HepG2 (cell line): Measurements from ENCODE around the gene WDFY1. TPM values are rescaled to one million over a fixed set of nuclear protein-coding genes. Genes with fewer than 3 reads are reported as not detected.
A peak's percentile ranks its signal among the peaks of the same experiment; 100 is the strongest.

ENCODE experiments used
- AKAP8 ChIP-seq: sonication (generic); formaldehyde crosslinking; IDR thresholded peaks from 2 replicates; pipeline ENCODE4 v1.5.1; 2020; ENCODE audit warnings: mild to moderate bottlenecking, missing genetic modification reagents
- CREB1 ChIP-seq, 2 experiments: fragments of 450-650 bp in 1 of 2; IDR thresholded peaks; 2 replicates each; pipeline ENCODE4 v1.6.1; 2016 to 2017; ENCODE audit warnings: control low read depth in 1 of 2, mild to moderate bottlenecking in 1 of 2, missing compliant biosample characterization in 1 of 2, missing genetic modification characterization in 1 of 2
- GATA4 ChIP-seq: sonication (generic); IDR thresholded peaks from 2 replicates; pipeline ENCODE4 v1.6.1; 2016; ENCODE audit warnings: antibody characterized with exemption, low read depth, borderline replicate concordance
- KAT8 ChIP-seq: IDR thresholded peaks from 2 replicates; pipeline ENCODE4 v1.6.1; 2016; ENCODE audit warnings: missing genetic modification reagents, missing compliant biosample characterization
- KLF15 ChIP-seq: sonication (generic); formaldehyde crosslinking; IDR thresholded peaks from 2 replicates; pipeline ENCODE4 v1.8.1; 2023; ENCODE audit warnings: borderline replicate concordance, mild to moderate bottlenecking, inconsistent platforms, missing genetic modification reagents, mixed read lengths
- PRPF4 ChIP-seq: fragments of 200-400 bp; formaldehyde crosslinking; IDR thresholded peaks from 2 replicates; pipeline ENCODE4 v1.6.1; 2016; ENCODE audit warnings: low read length, low read depth; ENCODE audit not compliant: poor library complexity, severe bottlenecking
- SMARCC2 ChIP-seq: fragments of 450-650 bp; IDR thresholded peaks from 2 replicates; pipeline ENCODE4 v1.6.1; 2017; ENCODE audit warnings: antibody characterized with exemption, mild to moderate bottlenecking
- STAG1 ChIP-seq: sonication (generic); formaldehyde crosslinking; IDR thresholded peaks from 2 replicates; pipeline ENCODE4 v1.4.0; 2020; ENCODE audit warnings: missing genetic modification reagents
- TBX2 ChIP-seq: sonication (generic); formaldehyde crosslinking; IDR thresholded peaks from 2 replicates; pipeline ENCODE4 v1.5.0; 2020; ENCODE audit warnings: missing genetic modification reagents, mild to moderate bottlenecking, borderline replicate concordance
- ZBTB7A ChIP-seq: sonication (generic); formaldehyde crosslinking; IDR thresholded peaks from 2 replicates; pipeline ENCODE4 v1.8.0; 2022; ENCODE audit warnings: mild to moderate bottlenecking, missing genetic modification reagents
- ZNF24 ChIP-seq: fragments of 450-650 bp; IDR thresholded peaks from 2 replicates; pipeline ENCODE4 v1.6.1; 2017; ENCODE audit warnings: antibody characterized with exemption, mild to moderate bottlenecking
- ZNF430 ChIP-seq: sonication (generic); formaldehyde crosslinking; IDR thresholded peaks from 2 replicates; pipeline ENCODE4 v1.9.0; 2021; ENCODE audit warnings: mild to moderate bottlenecking, missing genetic modification reagents
- ZNF644 ChIP-seq: IDR thresholded peaks from 2 replicates; pipeline ENCODE4 v1.6.1; 2016; ENCODE audit warnings: low read depth
- ZNF713 ChIP-seq: sonication (generic); formaldehyde crosslinking; IDR thresholded peaks from 2 replicates; pipeline ENCODE4 v1.4.0; 2020; ENCODE audit warnings: mild to moderate bottlenecking, missing genetic modification reagents
- ZSCAN9 ChIP-seq: IDR thresholded peaks from 2 replicates; pipeline ENCODE4 v1.6.1; 2016; ENCODE audit warnings: borderline replicate concordance
- polyA plus RNA-seq, 8 experiments: library from polyadenylated mRNA; depleted of rRNA in 3 of 8; stranded (reverse) in 7 of 8; unstranded in 1 of 8; fragments of >200 nt; fragmentation: Illumina TruSeq in 4 of 8; extraction: Trizol in 4 of 8; gene quantifications; 2 replicates each; pipeline versions ENCODE4 v1.2.1 to v1.2.3, GENCODE V29; 2011 to 2016; ENCODE audit warnings: low read depth in 4 of 8, missing spikeins in 1 of 8, mixed read lengths in 1 of 8; ENCODE audit not compliant: insufficient read depth in 1 of 8
- total RNA-seq, 5 experiments: library from RNA; depleted of rRNA; stranded (reverse); fragments of >200 nt; fragmentation: Illumina TruSeq; extraction: Trizol; gene quantifications; 2 replicates each; pipeline ENCODE4 v1.2.3, GENCODE V29; 2016; ENCODE audit warnings: low read depth in 1 of 5
- TF ChIP-seq, protein P1 (sequence below): sonication (generic); formaldehyde crosslinking; IDR thresholded peaks from 2 replicates; pipeline ENCODE4 v1.4.0; 2020; ENCODE audit warnings: missing genetic modification reagents, borderline replicate concordance
- TF ChIP-seq, protein P2 (sequence below), 2 experiments: fragments of 450-650 bp in 1 of 2; sonication (generic) in 1 of 2; formaldehyde crosslinking; IDR thresholded peaks; 2 replicates each; pipeline versions ENCODE4 v1.5.0 to v1.8.0; 2020 to 2022; ENCODE audit warnings: mild to moderate bottlenecking in 1 of 2, missing genetic modification reagents in 1 of 2
- TF ChIP-seq, protein P3 (sequence below): sonication (generic); formaldehyde crosslinking; IDR thresholded peaks from 2 replicates; pipeline ENCODE4 v1.4.0; 2020; ENCODE audit warnings: mild to moderate bottlenecking, missing genetic modification reagents, borderline replicate concordance
- TF ChIP-seq, protein P4 (sequence below): sonication (generic); formaldehyde crosslinking; IDR thresholded peaks from 2 replicates; pipeline ENCODE4 v1.4.0; 2020; ENCODE audit warnings: mild to moderate bottlenecking, missing genetic modification reagents, borderline replicate concordance

Gene WDFY1
- total and polyA plus RNA-seq, 2 of the 13 experiments (the other 11 are each of a cell fraction or from before 2014, with no cell fraction given), result 77.0 to 78.4 TPM

DNA sequence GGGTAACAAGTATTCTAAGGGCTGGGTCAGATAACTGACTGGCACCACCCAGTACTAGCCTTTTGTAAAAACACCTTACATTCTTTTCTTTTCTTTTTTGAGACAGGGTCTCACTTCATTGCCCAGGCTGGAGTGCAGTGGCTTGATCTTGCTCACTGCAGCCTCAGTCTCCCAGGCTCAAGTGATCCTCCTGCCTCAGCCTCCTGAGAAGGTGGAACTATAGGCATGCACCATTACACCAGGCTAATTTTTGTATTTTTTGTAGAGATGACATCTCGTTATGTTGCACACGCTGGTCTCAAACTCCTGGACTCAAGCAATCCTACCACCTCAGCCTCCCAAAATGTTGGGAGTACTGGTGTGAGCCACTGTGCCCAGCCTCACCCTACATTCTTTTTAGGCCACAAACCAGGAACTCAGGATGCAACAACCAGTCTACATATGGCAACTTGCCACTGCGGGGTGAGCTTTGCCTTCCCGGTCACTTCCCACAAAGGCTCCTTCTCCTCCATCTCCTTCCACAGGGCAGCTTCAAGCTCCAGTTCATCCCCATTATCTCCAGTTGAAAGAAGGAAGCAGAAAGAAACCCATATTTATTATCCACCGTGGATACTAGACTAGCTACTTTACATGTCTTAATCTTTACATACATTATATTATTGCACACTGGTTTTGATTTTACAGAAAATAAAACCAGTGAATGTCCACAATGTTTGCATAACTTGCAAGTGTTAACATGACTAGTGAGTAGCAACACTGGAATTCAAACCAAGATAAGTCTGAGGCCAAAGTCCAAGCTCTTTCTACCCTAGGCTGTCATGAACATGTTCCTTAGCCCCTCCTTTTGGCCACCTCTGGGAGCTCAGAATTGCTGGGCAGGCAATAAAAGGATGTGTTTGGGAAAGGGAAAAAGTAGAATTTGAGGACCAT, 84.1 kb downstream of the WDFY1 start (continued):
- TF ChIP-seq STAG1 (CRISPR knock-in tag) (peak; percentile 46), GATA4 (peak; percentile 75; the same call in 1 of the 2 replicates), CREB1 (IDR thresholded peaks at IDR 0.05) (no peak), CREB1 (CRISPR knock-in tag; IDR thresholded peaks at IDR 0.05) (peak; percentile 82), ZNF644 (CRISPR knock-in tag) (peak; percentile 78), KAT8 (CRISPR knock-in tag) (peak; percentile 72; the same call in 1 of the 2 replicates), SMARCC2 (peak; percentile 81; the same call in 1 of the 2 replicates), TBX2 (peak; percentile 38; the same call in 1 of the 2 replicates), KLF15 (CRISPR knock-in tag) (no peak), ZNF713 (CRISPR knock-in tag) (no peak), AKAP8 (CRISPR knock-in tag) (no peak), ZSCAN9 (CRISPR knock-in tag) (no peak), ZNF430 (peak; percentile 76; the same call in 1 of the 2 replicates), ZBTB7A (CRISPR knock-in tag) (no peak), ZNF24 (peak; percentile 6; the same call in 1 of the 2 replicates), PRPF4 (no peak)
- TF ChIP-seq, protein P1, sequence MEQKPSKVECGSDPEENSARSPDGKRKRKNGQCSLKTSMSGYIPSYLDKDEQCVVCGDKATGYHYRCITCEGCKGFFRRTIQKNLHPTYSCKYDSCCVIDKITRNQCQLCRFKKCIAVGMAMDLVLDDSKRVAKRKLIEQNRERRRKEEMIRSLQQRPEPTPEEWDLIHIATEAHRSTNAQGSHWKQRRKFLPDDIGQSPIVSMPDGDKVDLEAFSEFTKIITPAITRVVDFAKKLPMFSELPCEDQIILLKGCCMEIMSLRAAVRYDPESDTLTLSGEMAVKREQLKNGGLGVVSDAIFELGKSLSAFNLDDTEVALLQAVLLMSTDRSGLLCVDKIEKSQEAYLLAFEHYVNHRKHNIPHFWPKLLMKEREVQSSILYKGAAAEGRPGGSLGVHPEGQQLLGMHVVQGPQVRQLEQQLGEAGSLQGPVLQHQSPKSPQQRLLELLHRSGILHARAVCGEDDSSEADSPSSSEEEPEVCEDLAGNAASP (CRISPR knock-in tag), result peak; percentile 35; the same call in 1 of the 2 replicates
- TF ChIP-seq, protein P2, sequence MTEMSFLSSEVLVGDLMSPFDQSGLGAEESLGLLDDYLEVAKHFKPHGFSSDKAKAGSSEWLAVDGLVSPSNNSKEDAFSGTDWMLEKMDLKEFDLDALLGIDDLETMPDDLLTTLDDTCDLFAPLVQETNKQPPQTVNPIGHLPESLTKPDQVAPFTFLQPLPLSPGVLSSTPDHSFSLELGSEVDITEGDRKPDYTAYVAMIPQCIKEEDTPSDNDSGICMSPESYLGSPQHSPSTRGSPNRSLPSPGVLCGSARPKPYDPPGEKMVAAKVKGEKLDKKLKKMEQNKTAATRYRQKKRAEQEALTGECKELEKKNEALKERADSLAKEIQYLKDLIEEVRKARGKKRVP (CRISPR knock-in tag; IDR thresholded peaks at IDR 0.05), result peak in 1 of 2 experiments; percentile 51; a peak in 1 of 4 replicates
- TF ChIP-seq, protein P3, sequence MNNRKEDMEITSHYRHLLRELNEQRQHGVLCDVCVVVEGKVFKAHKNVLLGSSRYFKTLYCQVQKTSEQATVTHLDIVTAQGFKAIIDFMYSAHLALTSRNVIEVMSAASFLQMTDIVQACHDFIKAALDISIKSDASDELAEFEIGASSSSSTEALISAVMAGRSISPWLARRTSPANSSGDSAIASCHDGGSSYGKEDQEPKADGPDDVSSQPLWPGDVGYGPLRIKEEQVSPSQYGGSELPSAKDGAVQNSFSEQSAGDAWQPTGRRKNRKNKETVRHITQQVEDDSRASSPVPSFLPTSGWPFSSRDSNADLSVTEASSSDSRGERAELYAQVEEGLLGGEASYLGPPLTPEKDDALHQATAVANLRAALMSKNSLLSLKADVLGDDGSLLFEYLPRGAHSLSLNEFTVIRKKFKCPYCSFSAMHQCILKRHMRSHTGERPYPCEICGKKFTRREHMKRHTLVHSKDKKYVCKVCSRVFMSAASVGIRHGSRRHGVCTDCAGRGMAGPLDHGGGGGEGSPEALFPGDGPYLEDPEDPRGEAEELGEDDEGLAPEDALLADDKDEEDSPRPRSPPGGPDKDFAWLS (CRISPR knock-in tag), result no peak
- TF ChIP-seq, protein P4, sequence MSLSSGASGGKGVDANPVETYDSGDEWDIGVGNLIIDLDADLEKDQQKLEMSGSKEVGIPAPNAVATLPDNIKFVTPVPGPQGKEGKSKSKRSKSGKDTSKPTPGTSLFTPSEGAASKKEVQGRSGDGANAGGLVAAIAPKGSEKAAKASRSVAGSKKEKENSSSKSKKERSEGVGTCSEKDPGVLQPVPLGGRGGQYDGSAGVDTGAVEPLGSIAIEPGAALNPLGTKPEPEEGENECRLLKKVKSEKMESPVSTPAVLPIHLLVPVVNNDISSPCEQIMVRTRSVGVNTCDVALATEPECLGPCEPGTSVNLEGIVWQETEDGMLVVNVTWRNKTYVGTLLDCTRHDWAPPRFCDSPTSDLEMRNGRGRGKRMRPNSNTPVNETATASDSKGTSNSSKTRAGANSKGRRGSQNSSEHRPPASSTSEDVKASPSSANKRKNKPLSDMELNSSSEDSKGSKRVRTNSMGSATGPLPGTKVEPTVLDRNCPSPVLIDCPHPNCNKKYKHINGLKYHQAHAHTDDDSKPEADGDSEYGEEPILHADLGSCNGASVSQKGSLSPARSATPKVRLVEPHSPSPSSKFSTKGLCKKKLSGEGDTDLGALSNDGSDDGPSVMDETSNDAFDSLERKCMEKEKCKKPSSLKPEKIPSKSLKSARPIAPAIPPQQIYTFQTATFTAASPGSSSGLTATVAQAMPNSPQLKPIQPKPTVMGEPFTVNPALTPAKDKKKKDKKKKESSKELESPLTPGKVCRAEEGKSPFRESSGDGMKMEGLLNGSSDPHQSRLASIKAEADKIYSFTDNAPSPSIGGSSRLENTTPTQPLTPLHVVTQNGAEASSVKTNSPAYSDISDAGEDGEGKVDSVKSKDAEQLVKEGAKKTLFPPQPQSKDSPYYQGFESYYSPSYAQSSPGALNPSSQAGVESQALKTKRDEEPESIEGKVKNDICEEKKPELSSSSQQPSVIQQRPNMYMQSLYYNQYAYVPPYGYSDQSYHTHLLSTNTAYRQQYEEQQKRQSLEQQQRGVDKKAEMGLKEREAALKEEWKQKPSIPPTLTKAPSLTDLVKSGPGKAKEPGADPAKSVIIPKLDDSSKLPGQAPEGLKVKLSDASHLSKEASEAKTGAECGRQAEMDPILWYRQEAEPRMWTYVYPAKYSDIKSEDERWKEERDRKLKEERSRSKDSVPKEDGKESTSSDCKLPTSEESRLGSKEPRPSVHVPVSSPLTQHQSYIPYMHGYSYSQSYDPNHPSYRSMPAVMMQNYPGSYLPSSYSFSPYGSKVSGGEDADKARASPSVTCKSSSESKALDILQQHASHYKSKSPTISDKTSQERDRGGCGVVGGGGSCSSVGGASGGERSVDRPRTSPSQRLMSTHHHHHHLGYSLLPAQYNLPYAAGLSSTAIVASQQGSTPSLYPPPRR, result no peak
